NCI-H69 (cell line): ENCODE data around the gene TMEM165.
"Not testable (repeated sequence)": the region's sequence is repeated elsewhere in the genome, so short reads cannot be mapped to it uniquely, and the experiment has no call there.

Source experiments
- DNase-seq: peaks from one replicate; lab custom pipeline; 2025; lab: John Stamatoyannopoulos, UW

The TMEM165 gene, protein sequence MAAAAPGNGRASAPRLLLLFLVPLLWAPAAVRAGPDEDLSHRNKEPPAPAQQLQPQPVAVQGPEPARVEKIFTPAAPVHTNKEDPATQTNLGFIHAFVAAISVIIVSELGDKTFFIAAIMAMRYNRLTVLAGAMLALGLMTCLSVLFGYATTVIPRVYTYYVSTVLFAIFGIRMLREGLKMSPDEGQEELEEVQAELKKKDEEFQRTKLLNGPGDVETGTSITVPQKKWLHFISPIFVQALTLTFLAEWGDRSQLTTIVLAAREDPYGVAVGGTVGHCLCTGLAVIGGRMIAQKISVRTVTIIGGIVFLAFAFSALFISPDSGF

DNA sequence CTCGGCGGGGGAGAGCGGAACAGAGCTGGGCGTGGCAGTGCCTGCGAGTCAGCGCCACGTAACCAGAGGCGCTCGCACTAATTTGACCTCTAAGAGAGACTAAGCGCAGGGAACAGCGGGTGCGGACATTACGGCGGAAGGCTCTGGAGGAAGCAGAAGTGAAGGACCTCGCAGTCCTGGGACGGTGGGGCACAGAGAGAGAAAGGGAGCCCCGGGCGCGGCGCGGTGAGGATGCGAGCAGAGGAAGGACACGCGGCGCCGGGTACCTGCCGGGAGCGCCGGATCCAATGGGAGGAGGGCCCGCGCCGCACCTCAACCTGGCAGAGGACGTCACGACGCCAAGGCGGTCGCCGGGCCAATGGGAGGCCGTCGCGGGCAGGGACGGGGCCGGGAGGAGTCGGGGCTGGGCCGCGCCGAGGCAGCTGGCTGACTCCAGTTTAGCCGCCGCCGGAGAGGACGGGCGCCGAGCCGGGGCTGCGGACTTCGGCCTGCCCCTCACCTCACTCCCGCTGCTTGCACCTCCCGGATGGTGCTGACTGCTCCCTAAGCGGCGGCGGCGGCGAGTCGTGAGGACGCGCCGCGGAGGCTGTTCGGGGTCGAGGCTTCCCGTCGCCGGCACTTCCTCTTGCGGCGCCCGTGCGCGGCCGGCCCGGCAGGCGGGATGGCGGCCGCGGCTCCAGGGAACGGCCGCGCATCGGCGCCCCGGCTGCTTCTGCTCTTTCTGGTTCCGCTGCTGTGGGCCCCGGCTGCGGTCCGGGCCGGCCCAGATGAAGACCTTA is at the start of gene TMEM165:
Gene TMEM165, plus strand, starts transcription at position 429 of the 779 bp plus-strand sequence. Its CDS starts 233 bp downstream, at position 662.
- peak; percentile 93 for DNase-seq

- peak; percentile 86 for DNase-seq
These were observed 49.5 kb upstream of the TMEM165 start, which contains the start of gene SRD5A3 for GRCh38 chr4:55345980-55346850. TSS of gene SRD5A3 (plus strand) at chr4:55346242. CDS start at chr4:55346337, 95 bp downstream.

DNA sequence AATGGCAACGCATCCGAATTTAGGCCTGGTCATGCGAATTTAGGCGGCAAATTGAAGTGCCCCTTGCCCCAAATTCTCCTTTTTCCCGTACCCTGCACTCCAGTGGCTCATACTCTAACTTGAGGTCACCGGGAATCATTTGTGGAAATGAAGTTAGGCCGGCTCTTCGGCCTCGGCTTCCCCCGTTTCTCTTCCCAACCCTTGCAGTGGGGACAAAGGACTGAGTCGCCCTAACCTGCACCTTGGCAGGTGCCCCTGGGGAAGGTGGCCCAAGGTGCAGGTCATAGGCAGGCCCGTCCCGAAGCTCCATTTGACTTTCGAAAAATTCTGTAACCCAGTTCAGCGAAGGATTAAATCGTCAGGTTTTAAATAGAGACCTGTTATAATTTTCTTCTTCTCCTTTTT is 48.9 kb upstream of the TMEM165 start:
- peak; percentile 38 for DNase-seq

GRCh38 chr4:55347610-55348228 is 48.0 kb upstream of the TMEM165 start:
- DNase-seq: peak; percentile 33

DNA sequence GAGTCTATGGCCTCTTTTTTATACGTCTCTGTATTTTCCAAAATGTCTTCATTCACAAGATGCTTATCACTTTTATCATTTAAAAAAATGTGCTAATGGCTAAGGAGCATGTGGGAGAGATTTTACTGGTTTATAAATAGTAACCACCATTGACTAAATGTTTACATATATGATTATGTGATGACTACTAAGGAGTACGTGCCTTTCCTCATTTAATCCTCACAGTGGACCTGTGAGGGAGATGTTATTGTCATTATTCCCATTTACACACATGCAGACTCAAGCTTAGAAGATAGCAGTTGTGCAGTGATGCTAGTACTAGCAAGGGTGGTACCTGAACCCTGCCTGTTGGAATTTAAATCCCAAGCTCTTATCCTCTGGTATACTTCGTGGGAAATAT is 47.3 kb upstream of the TMEM165 start:
- DNase-seq: peak; percentile 1

GRCh38 chr4:55350870-55351269 is 44.9 kb upstream of the TMEM165 start:
- not testable (repeated sequence) for DNase-seq

DNA sequence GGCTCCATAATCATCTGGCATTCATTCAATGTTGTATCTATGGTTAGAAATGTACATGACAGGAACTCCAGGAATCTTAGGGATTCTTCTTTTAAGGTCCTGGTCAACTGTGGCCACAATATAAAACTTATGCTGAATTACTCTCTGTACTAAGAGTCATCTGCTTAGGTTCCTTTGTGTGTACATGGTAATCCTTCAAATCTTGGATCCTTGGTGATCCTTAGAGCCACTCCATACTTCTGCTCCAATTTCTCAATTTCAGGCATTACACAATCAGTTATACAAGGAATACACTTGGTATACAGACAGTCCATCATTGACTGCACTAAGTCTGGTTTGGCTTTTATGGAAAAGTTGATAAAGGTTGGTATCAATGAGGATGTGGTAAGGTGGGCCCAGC is 43.9 kb upstream of the TMEM165 start:
- DNase-seq: no peak

- no peak for DNase-seq
These were observed 43.0 kb upstream of the TMEM165 start for GRCh38 chr4:55352726-55353125.

DNA sequence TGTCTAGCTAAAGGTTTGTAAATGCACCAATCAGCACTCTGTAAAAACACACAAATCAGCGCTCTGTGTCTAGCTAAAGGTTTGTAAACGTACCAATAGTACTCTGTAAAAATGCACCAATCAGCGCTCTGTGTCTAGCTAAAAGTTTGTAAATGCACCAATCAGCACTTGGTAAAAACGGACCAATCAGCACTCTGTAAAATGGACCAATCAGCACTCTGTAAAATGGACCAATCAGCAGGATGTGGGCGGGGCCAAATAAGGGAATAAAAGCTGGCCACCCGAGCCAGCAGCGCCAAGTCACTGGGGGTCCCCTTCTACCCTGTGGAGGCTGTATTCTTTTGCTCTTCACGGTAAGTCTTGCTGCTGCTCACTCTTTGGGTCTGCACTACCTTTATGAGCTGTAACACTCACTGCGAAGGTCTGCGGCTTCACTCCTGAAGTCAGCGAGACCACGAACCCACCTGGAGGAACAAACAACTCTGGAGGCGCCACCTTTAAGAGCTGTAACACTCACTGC is 42.5 kb upstream of the TMEM165 start:
- DNase-seq: not testable (repeated sequence)

GRCh38 chr4:55354648-55355047 is 41.1 kb upstream of the TMEM165 start:
- DNase-seq: no peak

DNA sequence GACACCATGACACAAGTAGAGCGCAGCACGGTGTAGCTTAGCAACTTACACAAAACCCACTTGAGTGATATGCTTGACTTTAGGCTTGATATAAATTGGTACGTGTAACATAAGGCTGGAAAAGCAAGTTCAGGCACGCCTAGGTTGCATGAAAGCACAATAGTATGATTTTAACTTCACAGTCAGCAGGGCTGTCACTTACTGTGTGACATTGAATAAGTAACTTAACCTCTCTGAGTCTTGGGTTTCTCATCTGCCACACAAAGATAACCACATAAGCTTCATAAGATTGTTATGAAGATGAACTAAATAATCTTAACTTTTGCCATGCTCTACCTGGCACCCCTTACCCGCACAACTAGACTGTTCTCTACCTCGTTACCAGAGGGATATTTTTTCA is 40.2 kb upstream of the TMEM165 start:
- DNase-seq: peak; percentile 44

DNA sequence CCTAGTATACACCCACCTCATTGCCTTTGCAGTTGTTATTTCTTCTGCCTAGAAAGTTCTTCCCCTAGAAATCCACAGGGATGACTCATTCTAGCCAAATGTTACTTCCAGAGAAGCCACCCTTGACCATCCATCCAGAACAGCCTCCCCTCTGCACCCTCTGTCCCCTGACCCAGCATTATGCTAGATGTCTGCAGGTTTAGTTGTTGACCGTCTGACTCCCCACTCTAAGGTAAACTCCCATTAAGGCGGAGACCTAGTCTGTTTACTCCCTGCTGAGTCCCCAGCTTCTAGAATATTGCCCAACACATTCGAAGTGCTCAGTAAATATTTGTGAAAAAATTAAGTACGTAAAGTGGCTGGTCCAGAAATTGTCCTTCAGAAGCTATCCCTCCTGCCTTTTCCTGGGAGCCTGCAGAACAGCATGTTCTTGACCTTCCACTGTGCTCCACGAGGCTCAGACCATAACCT is 38.7 kb upstream of the TMEM165 start:
- DNase-seq: peak; percentile 73

DNA sequence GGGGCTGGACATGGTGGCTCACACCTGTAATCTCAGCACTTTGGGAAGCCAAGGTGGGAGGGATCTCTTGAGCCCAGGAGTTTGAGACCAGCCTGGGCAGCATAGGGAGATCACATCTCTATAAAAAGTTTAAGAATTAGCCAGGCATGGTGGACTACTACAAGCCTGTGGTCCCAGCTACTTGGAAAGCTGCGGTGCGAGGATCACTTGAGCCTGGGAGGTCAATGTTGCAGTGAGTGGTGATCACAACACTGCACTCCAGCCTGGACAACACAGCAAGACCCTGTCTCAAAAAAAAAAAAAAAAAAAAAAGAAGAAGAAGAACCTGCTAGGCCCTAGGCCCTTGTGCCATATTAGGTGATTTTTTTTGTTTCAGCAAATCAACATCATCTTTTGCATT is 37.5 kb upstream of the TMEM165 start:
- DNase-seq: no peak

DNA sequence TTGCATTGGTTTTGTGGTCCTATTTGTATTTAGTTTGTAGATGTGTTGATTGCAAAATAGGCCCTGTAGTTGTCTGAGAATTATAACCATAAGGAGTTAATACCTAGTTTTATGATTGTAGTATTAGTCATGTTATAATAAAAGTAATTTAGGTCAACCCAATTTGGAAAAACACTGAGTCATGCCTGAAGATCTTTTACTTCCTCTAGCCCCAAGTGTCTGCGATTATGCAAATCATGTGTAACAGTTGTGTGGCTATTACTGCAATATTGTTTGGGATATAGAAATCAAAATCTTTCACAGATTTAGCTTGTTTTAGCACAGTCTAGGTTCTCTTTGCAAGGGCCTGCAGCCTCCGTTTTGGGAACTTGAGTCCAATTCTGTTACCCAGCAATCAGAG is 37.1 kb upstream of the TMEM165 start:
- DNase-seq: peak; percentile 19

DNA sequence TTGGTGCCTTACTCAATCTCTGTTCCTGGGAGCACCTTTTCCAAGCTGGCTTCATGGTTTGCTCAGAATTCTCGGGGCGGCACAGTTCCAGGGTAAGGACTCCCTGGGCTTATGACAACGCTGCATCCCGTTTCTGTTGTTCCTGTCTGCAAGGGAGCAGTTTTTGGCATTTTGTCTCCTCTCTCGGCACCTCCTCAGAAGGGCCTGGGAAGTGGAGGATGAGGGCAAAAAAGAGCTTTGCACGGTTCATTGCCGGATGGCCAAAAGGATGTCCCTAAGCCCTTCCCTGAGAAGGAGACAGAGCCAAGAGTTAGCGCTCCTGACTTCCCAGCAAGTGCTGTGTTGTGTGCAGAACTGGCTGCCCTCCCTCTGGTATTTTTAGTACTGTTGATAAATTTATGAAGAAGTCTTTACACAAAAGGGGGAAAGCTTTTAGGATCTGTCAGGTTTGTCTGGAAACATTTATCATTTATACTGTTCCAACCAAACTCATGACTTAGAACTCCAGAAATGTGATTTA is 36.3 kb upstream of the TMEM165 start:
- DNase-seq: no peak

- DNase-seq: not testable (repeated sequence)
These were observed 32.8 kb upstream of the TMEM165 start for GRCh38 chr4:55362938-55363337.

- no peak for DNase-seq
These were observed 31.9 kb upstream of the TMEM165 start for GRCh38 chr4:55363691-55364351.

DNA sequence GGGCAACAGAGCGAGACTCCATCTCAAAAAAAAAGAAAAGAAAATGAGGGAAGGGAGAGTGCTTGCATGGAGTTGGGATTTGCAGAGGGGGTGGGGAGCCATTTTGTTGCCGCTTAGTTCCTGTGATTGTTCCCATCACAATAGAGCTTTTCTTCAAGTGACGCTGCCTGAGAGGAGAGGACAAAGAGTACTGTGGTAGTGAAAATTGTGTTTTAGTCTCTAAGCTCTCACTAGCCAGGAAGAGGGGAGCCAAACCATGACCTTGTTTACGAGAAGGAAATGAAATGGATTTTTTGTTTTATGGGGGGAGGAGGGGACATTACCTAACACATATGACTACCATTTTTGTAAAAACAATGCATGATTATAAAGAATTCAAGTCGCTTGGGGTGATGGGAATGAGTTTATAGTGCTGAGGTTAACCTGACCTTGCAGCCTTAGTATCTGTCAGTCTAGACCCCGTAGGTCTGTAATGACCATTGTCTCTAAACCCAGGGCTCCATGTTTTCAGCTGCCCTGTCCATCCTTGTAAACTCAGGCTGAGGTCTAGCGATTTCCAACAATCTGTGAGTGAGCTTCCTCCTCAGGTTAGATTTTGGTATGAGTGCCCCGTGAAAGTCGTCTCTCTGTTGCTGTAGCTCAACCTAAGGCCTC is 30.9 kb upstream of the TMEM165 start:
- no peak for DNase-seq

DNA sequence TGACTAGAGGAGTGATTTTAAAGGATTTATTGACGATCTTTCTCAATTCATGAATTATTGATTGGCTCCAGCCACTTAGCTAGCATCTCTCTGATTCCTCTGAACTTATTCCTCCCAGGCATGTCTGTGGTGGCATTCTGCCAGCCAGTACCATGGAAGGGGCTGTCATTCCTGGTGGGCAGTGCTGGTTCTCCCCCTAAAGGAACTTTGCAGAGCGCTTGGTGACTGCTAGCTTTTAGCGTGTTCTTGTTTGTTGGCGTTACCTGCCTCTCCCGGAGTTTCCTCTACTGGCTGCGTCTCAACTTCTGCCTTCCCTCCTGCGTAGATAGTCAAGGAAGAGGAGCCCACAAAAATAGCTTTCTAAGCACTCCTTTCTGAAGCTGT is 30.4 kb upstream of the TMEM165 start:
- no peak for DNase-seq

DNA sequence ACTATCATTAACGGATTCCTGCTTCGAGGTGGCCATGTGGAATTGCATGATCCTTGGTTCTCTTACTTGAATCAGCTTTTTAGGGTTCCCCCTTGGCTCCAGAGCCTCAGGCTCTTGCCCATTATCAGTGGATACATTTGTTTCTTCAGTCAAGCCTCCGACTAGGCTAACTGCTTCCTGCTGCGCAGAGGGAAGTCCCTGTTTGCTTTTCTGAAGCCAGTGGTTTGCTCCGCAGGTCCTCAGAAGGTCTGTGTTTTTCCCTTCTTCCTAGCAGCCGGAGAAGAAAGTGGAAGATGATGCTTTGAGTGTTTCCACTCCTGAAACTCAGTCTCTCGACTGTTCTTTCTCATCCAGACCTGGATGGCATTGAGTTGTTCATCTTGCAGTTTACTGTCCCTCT is 29.1 kb upstream of the TMEM165 start:
- DNase-seq: no peak
